Activated T-helper 17 cell treated with anti-CD3 and anti-CD28 coated beads, Interleukin-2, amount 50 U/mL, for 72 hours (primary cell): ENCODE results near the gene RALGDS. TPM values are rescaled to one million over a fixed set of nuclear protein-coding genes. Genes with fewer than 3 reads are reported as not detected.
"Not testable (repeated sequence)": the region's sequence is repeated elsewhere in the genome, so short reads cannot be mapped to it uniquely, and the experiment has no call there.

Experiments used
- ATAC-seq: fragments of 150-1000 bp; cut with Tn5 transposase; replicated peaks from 2 replicates; pipeline ENCODE4 v1.10.0; 2021; ENCODE audit warnings: mild to moderate bottlenecking, moderate library complexity
- H3K27ac Mint-ChIP-seq: one replicate; pipeline ENCODE4 v1.8.0; 2022; ENCODE audit warnings: mixed read lengths
- H3K27me3 Mint-ChIP-seq: one replicate; pipeline ENCODE4 v1.8.0; 2022; ENCODE audit warnings: mixed read lengths
- H3K36me3 Mint-ChIP-seq: one replicate; pipeline ENCODE4 v1.8.0; 2022; ENCODE audit warnings: low read depth, mild to moderate bottlenecking, mixed read lengths
- H3K4me1 Mint-ChIP-seq: one replicate; pipeline ENCODE4 v1.8.0; 2022; ENCODE audit warnings: mixed read lengths
- H3K4me3 Mint-ChIP-seq: one replicate; pipeline ENCODE4 v1.8.0; 2022; ENCODE audit warnings: mild to moderate bottlenecking, mixed read lengths
- H3K9me3 Mint-ChIP-seq: one replicate; pipeline ENCODE4 v1.8.0; 2022; ENCODE audit warnings: mixed read lengths
- total RNA-seq, 2 donors: library from RNA; stranded (reverse); gene quantifications; one replicate each; pipeline ENCODE4 v1.2.3, GENCODE V29; 2022

Gene RALGDS
- total RNA-seq, 2 donors from 2014 or later: 101 to 156 TPM

GRCh38 chr9:133103987-133104505 is 17.0 kb downstream of the RALGDS start:
- no peaks in the 10 kb centered on the region for H3K9me3 Mint-ChIP-seq
- no peaks in the 10 kb centered on the region for H3K27me3 Mint-ChIP-seq
- H3K4me1 Mint-ChIP-seq: no peaks in the 10 kb centered on the region
- H3K36me3 Mint-ChIP-seq: peaks cover 93% of the 10 kb centered on the region
- H3K4me3 Mint-ChIP-seq: no peak overlapping the region
- ATAC-seq: no peak
- H3K27ac Mint-ChIP-seq: no peak overlapping the region

GRCh38 chr9:133103183-133103986 is 17.7 kb downstream of the RALGDS start:
- Mint-ChIP-seq H3K27me3 (no peaks in the 10 kb centered on the region), H3K27ac (peak overlapping the region; percentile 82), H3K9me3 (no peaks in the 10 kb centered on the region), H3K4me3 (no peak overlapping the region), H3K36me3 (peaks cover 93% of the 10 kb centered on the region), H3K4me1 (no peaks in the 10 kb centered on the region)
- ATAC-seq: peak; percentile 56

GRCh38 chr9:133102190-133103021 is 18.6 kb downstream of the RALGDS start:
- H3K36me3 Mint-ChIP-seq: peaks cover 93% of the 10 kb centered on the region
- H3K4me1 Mint-ChIP-seq: no peaks in the 10 kb centered on the region
- no peaks in the 10 kb centered on the region for H3K27me3 Mint-ChIP-seq
- no peak for ATAC-seq
- H3K27ac Mint-ChIP-seq: peak overlapping the region; percentile 82
- no peaks in the 10 kb centered on the region for H3K9me3 Mint-ChIP-seq
- H3K4me3 Mint-ChIP-seq: no peak overlapping the region

- H3K27ac Mint-ChIP-seq: peak overlapping the region; percentile 73
- H3K27me3 Mint-ChIP-seq: no peaks in the 10 kb centered on the region
- peaks cover 92% of the 10 kb centered on the region for H3K36me3 Mint-ChIP-seq
- no peaks in the 10 kb centered on the region for H3K9me3 Mint-ChIP-seq
- H3K4me3 Mint-ChIP-seq: no peak overlapping the region
- no peaks in the 10 kb centered on the region for H3K4me1 Mint-ChIP-seq
- no peak for ATAC-seq
Observed at GRCh38 chr9:133101356-133102189, 19.5 kb downstream of the RALGDS start.

GRCh38 chr9:133100506-133101355 is 20.3 kb downstream of the RALGDS start:
- Mint-ChIP-seq H3K36me3 (peaks cover 92% of the 10 kb centered on the region), H3K9me3 (peaks cover 5% of the 10 kb centered on the region), H3K4me1 (peaks cover 6% of the 10 kb centered on the region), H3K27me3 (no peaks in the 10 kb centered on the region), H3K4me3 (no peak overlapping the region), H3K27ac (peak overlapping the region; percentile 73)
- ATAC-seq: no peak

- Mint-ChIP-seq H3K27ac (no peak overlapping the region), H3K27me3 (no peaks in the 10 kb centered on the region), H3K36me3 (peaks cover 86% of the 10 kb centered on the region), H3K9me3 (peaks cover 5% of the 10 kb centered on the region), H3K4me1 (peaks cover 6% of the 10 kb centered on the region), H3K4me3 (no peak overlapping the region)
- no peak for ATAC-seq
Observed at GRCh38 chr9:133099726-133100505, 21.1 kb downstream of the RALGDS start.

GRCh38 chr9:133098871-133099270 is 22.2 kb downstream of the RALGDS start:
- Mint-ChIP-seq H3K27me3 (no peaks in the 10 kb centered on the region), H3K27ac (peak overlapping the region; percentile 16), H3K4me1 (peaks cover 6% of the 10 kb centered on the region), H3K9me3 (peaks cover 5% of the 10 kb centered on the region), H3K4me3 (no peak overlapping the region), H3K36me3 (peaks cover 78% of the 10 kb centered on the region)
- ATAC-seq: no peak

GRCh38 chr9:133098104-133098754 is 22.8 kb downstream of the RALGDS start:
- Mint-ChIP-seq H3K27ac (peak overlapping the region; percentile 70), H3K9me3 (peaks cover 5% of the 10 kb centered on the region), H3K4me3 (no peak overlapping the region), H3K36me3 (peaks cover 75% of the 10 kb centered on the region), H3K4me1 (peaks cover 6% of the 10 kb centered on the region), H3K27me3 (no peaks in the 10 kb centered on the region)
- no peak for ATAC-seq

- H3K4me3 Mint-ChIP-seq: no peak overlapping the region
- H3K36me3 Mint-ChIP-seq: peaks cover 42% of the 10 kb centered on the region
- peaks cover 5% of the 10 kb centered on the region for H3K9me3 Mint-ChIP-seq
- no peak for ATAC-seq
- H3K27ac Mint-ChIP-seq: peak overlapping the region; percentile 18
- no peaks in the 10 kb centered on the region for H3K27me3 Mint-ChIP-seq
- H3K4me1 Mint-ChIP-seq: peaks cover 6% of the 10 kb centered on the region
Observed at GRCh38 chr9:133094842-133095393, 26.1 kb downstream of the RALGDS start.

GRCh38 chr9:133094351-133094750 is 26.7 kb downstream of the RALGDS start:
- H3K4me3 Mint-ChIP-seq, H3K4me1 Mint-ChIP-seq, H3K9me3 Mint-ChIP-seq, H3K27me3 Mint-ChIP-seq, ATAC-seq, H3K27ac Mint-ChIP-seq: not testable (repeated sequence)
- peaks cover 36% of the 10 kb centered on the region for H3K36me3 Mint-ChIP-seq

GRCh38 chr9:133090752-133091385 is 30.2 kb downstream of the RALGDS start:
- ATAC-seq: no peak
- H3K4me3 Mint-ChIP-seq: no peak overlapping the region
- H3K4me1 Mint-ChIP-seq: no peaks in the 10 kb centered on the region
- H3K27ac Mint-ChIP-seq: peak overlapping the region; percentile 6
- peaks cover 4% of the 10 kb centered on the region for H3K36me3 Mint-ChIP-seq
- H3K9me3 Mint-ChIP-seq: no peaks in the 10 kb centered on the region
- H3K27me3 Mint-ChIP-seq: no peaks in the 10 kb centered on the region

- ATAC-seq: no peak
- Mint-ChIP-seq H3K4me3 (no peak overlapping the region), H3K27me3 (no peaks in the 10 kb centered on the region), H3K36me3 (no peaks in the 10 kb centered on the region), H3K9me3 (no peaks in the 10 kb centered on the region), H3K27ac (no peak overlapping the region), H3K4me1 (no peaks in the 10 kb centered on the region)
Observed at GRCh38 chr9:133090187-133090586, 30.9 kb downstream of the RALGDS start.
